Transverse colon (tissue), 4 donors: ENCODE measurements around the gene FOXA2.

ENCODE experiments used
- EP300 ChIP-seq: sonication (generic); formaldehyde crosslinking; IDR thresholded peaks from one replicate; pipeline ENCODE4 v1.6.1; 2017; ENCODE audit warnings: antibody characterized with exemption, low read depth
- POLR2A ChIP-seq: fragments of 450-650 bp; IDR thresholded peaks from one replicate; pipeline ENCODE4 v1.6.1; 2016; ENCODE audit warnings: antibody characterized with exemption, mild to moderate bottlenecking, moderate library complexity
- POLR2AphosphoS5 ChIP-seq, 3 donors: sonication (generic); formaldehyde crosslinking; IDR thresholded peaks; one replicate each; pipeline ENCODE4 v1.6.1; 2016; ENCODE audit warnings: antibody characterized with exemption in 3 of 3
- TF ChIP-seq, protein P1 (sequence below), 5 experiments: fragments of 200-600 bp in 3 of 5; fragments of 450-650 bp in 2 of 5; sonication (generic) in 3 of 5; IDR thresholded peaks; 1 replicate in 2 of 5; 2 replicates in 3 of 5; pipeline ENCODE4 v1.5.1; 2016 to 2017; ENCODE audit warnings: antibody characterized with exemption in 5 of 5, inconsistent platforms in 3 of 5, mild to moderate bottlenecking in 2 of 5, moderate library complexity in 1 of 5

GRCh38 chr20:22575737-22576136, 8.6 kb downstream of the FOXA2 start:
- TF ChIP-seq POLR2A = no peak
- TF ChIP-seq, protein P1, sequence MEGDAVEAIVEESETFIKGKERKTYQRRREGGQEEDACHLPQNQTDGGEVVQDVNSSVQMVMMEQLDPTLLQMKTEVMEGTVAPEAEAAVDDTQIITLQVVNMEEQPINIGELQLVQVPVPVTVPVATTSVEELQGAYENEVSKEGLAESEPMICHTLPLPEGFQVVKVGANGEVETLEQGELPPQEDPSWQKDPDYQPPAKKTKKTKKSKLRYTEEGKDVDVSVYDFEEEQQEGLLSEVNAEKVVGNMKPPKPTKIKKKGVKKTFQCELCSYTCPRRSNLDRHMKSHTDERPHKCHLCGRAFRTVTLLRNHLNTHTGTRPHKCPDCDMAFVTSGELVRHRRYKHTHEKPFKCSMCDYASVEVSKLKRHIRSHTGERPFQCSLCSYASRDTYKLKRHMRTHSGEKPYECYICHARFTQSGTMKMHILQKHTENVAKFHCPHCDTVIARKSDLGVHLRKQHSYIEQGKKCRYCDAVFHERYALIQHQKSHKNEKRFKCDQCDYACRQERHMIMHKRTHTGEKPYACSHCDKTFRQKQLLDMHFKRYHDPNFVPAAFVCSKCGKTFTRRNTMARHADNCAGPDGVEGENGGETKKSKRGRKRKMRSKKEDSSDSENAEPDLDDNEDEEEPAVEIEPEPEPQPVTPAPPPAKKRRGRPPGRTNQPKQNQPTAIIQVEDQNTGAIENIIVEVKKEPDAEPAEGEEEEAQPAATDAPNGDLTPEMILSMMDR (IDR thresholded peaks at IDR 0.05) = no peak
- TF ChIP-seq POLR2AphosphoS5 (IDR thresholded peaks at IDR 0.05) = no peak
- no peak for TF ChIP-seq EP300
